RWPE2 (cell line): ENCODE measurements around the gene LGR5.
A peak's percentile ranks its signal among the peaks of the same experiment; 100 is the strongest.
"Not testable (repeated sequence)": the region's sequence is repeated elsewhere in the genome, so short reads cannot be mapped to it uniquely, and the experiment has no call there.

Source experiments
- ATAC-seq: fragments of 200-7000 bp; cut with Tn5 transposase; 3 replicates; pipeline ENCODE4 v1.9.1; 2021; ENCODE audit warnings: low read depth
- DNase-seq: peaks from one replicate; pipeline ENCODE4 v3.0.0-alpha.2; 2020; ENCODE audit warnings: low spot score
- H3K27ac ChIP-seq: fragments of 450-650 bp; 2 replicates; pipeline ENCODE4 v1.5.1; 2017; ENCODE audit warnings: mild to moderate bottlenecking; ENCODE audit not compliant: poor library complexity, severe bottlenecking
- H3K27me3 ChIP-seq: fragments of 250-450 bp; sonication (Bioruptor Pico); 2 replicates; pipeline ENCODE4 v1.5.1; 2021; ENCODE audit warnings: mild to moderate bottlenecking, moderate library complexity; ENCODE audit not compliant: insufficient read depth, poor library complexity, severe bottlenecking
- H3K36me3 ChIP-seq: fragments of 250-450 bp; sonication (Bioruptor Pico); 2 replicates; pipeline ENCODE4 v1.5.1; 2020; ENCODE audit warnings: low read depth, mild to moderate bottlenecking, moderate library complexity
- H3K4me1 ChIP-seq: fragments of 250-450 bp; sonication (Bioruptor Pico); 2 replicates; pipeline ENCODE4 v1.5.1; 2021; ENCODE audit warnings: mild to moderate bottlenecking, moderate library complexity; ENCODE audit not compliant: insufficient read depth, poor library complexity, severe bottlenecking
- H3K4me3 ChIP-seq: fragments of 250-450 bp; sonication (Bioruptor Pico); 2 replicates; pipeline ENCODE4 v1.5.1; 2021; ENCODE audit warnings: mild to moderate bottlenecking, moderate library complexity; ENCODE audit not compliant: severe bottlenecking
- H3K9me3 ChIP-seq: fragments of 250-450 bp; sonication (Bioruptor Pico); 2 replicates; pipeline ENCODE4 v1.5.1; 2021; ENCODE audit warnings: mild to moderate bottlenecking, moderate library complexity; ENCODE audit not compliant: severe bottlenecking
- CTCF ChIP-seq: fragments of 450-650 bp; IDR thresholded peaks from one replicate; pipeline ENCODE4 v1.5.1; 2017; ENCODE audit warnings: mild to moderate bottlenecking, moderate library complexity; ENCODE audit not compliant: poor library complexity, severe bottlenecking

LGR5 gene

GRCh38 chr12:71551529-71551928, 111.9 kb downstream of the LGR5 start:
- Histone ChIP-seq H3K27me3 (no peaks in the 10 kb centered on the region), H3K36me3 (no peaks in the 10 kb centered on the region), H3K4me3 (no peak overlapping the region), H3K4me1 (peaks cover 1% of the 10 kb centered on the region), H3K27ac (no peak overlapping the region), H3K9me3 (no peaks in the 10 kb centered on the region)
- no peak for DNase-seq
- no peak for ATAC-seq
- TF ChIP-seq CTCF: peak; percentile 52

- no peak overlapping the region for H3K4me3 ChIP-seq
- H3K4me1 ChIP-seq: peaks cover 4% of the 10 kb centered on the region
- TF ChIP-seq CTCF: no peak
- no peaks in the 10 kb centered on the region for H3K36me3 ChIP-seq
- ATAC-seq: no peak
- H3K9me3 ChIP-seq: no peaks in the 10 kb centered on the region
- H3K27ac ChIP-seq: no peak overlapping the region
- no peak for DNase-seq
- no peaks in the 10 kb centered on the region for H3K27me3 ChIP-seq
These were observed 113.3 kb downstream of the LGR5 start for GRCh38 chr12:71552728-71553501.

GRCh38 chr12:71555191-71555590, 115.6 kb downstream of the LGR5 start:
- DNase-seq: no peak
- Histone ChIP-seq H3K4me1 (peaks cover 4% of the 10 kb centered on the region), H3K36me3 (no peaks in the 10 kb centered on the region), H3K9me3 (no peaks in the 10 kb centered on the region), H3K27me3 (no peaks in the 10 kb centered on the region), H3K27ac (no peak overlapping the region), H3K4me3 (no peak overlapping the region)
- no peak for ATAC-seq
- no peak for TF ChIP-seq CTCF

GRCh38 chr12:71555789-71556188, 116.2 kb downstream of the LGR5 start:
- H3K9me3 ChIP-seq, ATAC-seq, H3K4me1 ChIP-seq, H3K4me3 ChIP-seq, DNase-seq, H3K27ac ChIP-seq, H3K36me3 ChIP-seq, H3K27me3 ChIP-seq: not testable (repeated sequence)

- Histone ChIP-seq H3K27ac (peak overlapping the region; percentile 38), H3K4me3 (no peak overlapping the region), H3K36me3 (no peaks in the 10 kb centered on the region), H3K27me3 (no peaks in the 10 kb centered on the region), H3K4me1 (peaks cover 4% of the 10 kb centered on the region), H3K9me3 (no peaks in the 10 kb centered on the region)
- DNase-seq: no peak
- TF ChIP-seq CTCF: no peak
- ATAC-seq: no peak
These were observed 116.8 kb downstream of the LGR5 start for GRCh38 chr12:71556448-71556847.
